HS-5 (cell line): ENCODE results near the gene SPANXA1.
"Not testable (repeated sequence)": the region's sequence is repeated elsewhere in the genome, so short reads cannot be mapped to it uniquely, and the experiment has no call there.

ENCODE experiments used
- DNase-seq: peaks from one replicate; pipeline ENCODE4 v3.0.0-alpha.2; 2012; ENCODE audit warnings: low read depth

The SPANXA1 gene

GRCh38 chrX:141584638-141585037 lies at the start of gene SPANXA1:
TSS of gene SPANXA1 (minus strand) at chrX:141584738. CDS start at chrX:141584678, 60 bp downstream.
- DNase-seq, result not testable (repeated sequence)

- DNase-seq, result no peak
Observed at GRCh38 chrX:141632124-141632523, 47.6 kb upstream of the SPANXA1 start.

- no peak for DNase-seq
Observed at GRCh38 chrX:141619336-141619735, 34.8 kb upstream of the SPANXA1 start.

- DNase-seq, result no peak
Observed at GRCh38 chrX:141609111-141609510, 24.6 kb upstream of the SPANXA1 start.

- not testable (repeated sequence) for DNase-seq
Observed at GRCh38 chrX:141589408-141589807, 4.9 kb upstream of the SPANXA1 start, which contains the start of gene SPANXA2. TSS of gene SPANXA2 (plus strand) at chrX:141589708. CDS start at chrX:141589768, 60 bp downstream.

GRCh38 chrX:141542551-141542950 lies 42.0 kb downstream of the SPANXA1 start:
- DNase-seq, result not testable (repeated sequence)
